ENCODE data around the gene SETX.

SETX gene

GRCh38 chr9:132241840-132242620 is 112.8 kb downstream of the SETX start:
- TF ChIP-seq SUZ12 (IDR thresholded peaks at IDR 0.05) (no peak), ARNT (IDR thresholded peaks at IDR 0.05) (no peak), FOXM1 (IDR thresholded peaks at IDR 0.05; ENCODE audit: borderline replicate concordance) (no peak)
- peak; percentile 26 for DNase-seq (ENCODE audit: extremely low spot score)
- CTCF ChIA-PET = interaction anchor here (0.6 to 1.4 kb wide), 5 partner anchors 11 to 487 kb away, joined by 3 to 8 read pairs (median 4); partner anchors contain the start of gene NTNG2
- POLR2A ChIA-PET = interaction anchor here (0.7 kb wide), 1 partner anchor 484 kb away, joined by 3 read pairs; no protein-coding TSS in a partner anchor

GRCh38 chr9:132241483-132241839 is 113.3 kb downstream of the SETX start:
- POLR2A ChIA-PET = interaction anchor here (0.7 kb wide), 1 partner anchor 483 kb away, joined by 3 read pairs; no protein-coding TSS in a partner anchor
- CTCF ChIA-PET = interaction anchor here (0.6 to 1.4 kb wide), 6 partner anchors 11 to 486 kb away, joined by 3 to 8 read pairs (median 4); partner anchors contain the start of gene NTNG2
- TF ChIP-seq L3MBTL2 (conservative IDR thresholded peaks at IDR 0.05) (peak; percentile 77), FOXA1 (IDR thresholded peaks at IDR 0.05) (no peak)
- no peak for DNase-seq (ENCODE audit: extremely low spot score)

- ChIA-PET CTCF (interaction anchor here (0.6 to 1.4 kb wide), 7 partner anchors 12 to 486 kb away, joined by 3 to 8 read pairs (median 4); partner anchors contain the start of gene NTNG2), POLR2A (interaction anchor here (0.7 kb wide), 1 partner anchor 483 kb away, joined by 3 read pairs; no protein-coding TSS in a partner anchor)
- DNase-seq (ENCODE audit: extremely low spot score) = peak; percentile 98
- peak; percentile 57 for TF ChIP-seq L3MBTL2 (conservative IDR thresholded peaks at IDR 0.05)
- no peak for TF ChIP-seq PKNOX1 (IDR thresholded peaks at IDR 0.05)
Observed at GRCh38 chr9:132240841-132241482, 113.8 kb downstream of the SETX start.

- ChIA-PET POLR2A (no interaction called here), CTCF (interaction anchor here (0.6 to 1.6 kb wide), 5 partner anchors 13 to 628 kb away, joined by 3 to 7 read pairs (median 4); no protein-coding TSS in a partner anchor)
- TF ChIP-seq NFRKB (IDR thresholded peaks at IDR 0.05) (no peak), TARDBP (IDR thresholded peaks at IDR 0.05) (no peak), FOXM1 (IDR thresholded peaks at IDR 0.05; ENCODE audit: borderline replicate concordance) (no peak), ZNF384 (IDR thresholded peaks at IDR 0.05) (no peak), FOXK2 (IDR thresholded peaks at IDR 0.05) (no peak), SUZ12 (IDR thresholded peaks at IDR 0.05) (no peak), LEF1 (IDR thresholded peaks at IDR 0.05; ENCODE audit: borderline replicate concordance) (no peak), L3MBTL2 (conservative IDR thresholded peaks at IDR 0.05) (no peak), ARNT (IDR thresholded peaks at IDR 0.05) (no peak), PKNOX1 (IDR thresholded peaks at IDR 0.05) (no peak), BHLHE40 (IDR thresholded peaks at IDR 0.05; ENCODE audit: borderline replicate concordance) (no peak), ELF4 (IDR thresholded peaks at IDR 0.05) (no peak), FOXA1 (IDR thresholded peaks at IDR 0.05) (no peak), CTBP1 (IDR thresholded peaks at IDR 0.05; ENCODE audit: borderline replicate concordance) (no peak), HDGF (IDR thresholded peaks at IDR 0.05; ENCODE audit: borderline replicate concordance) (no peak), SP1 (IDR thresholded peaks at IDR 0.05) (no peak)
- no peak for DNase-seq (ENCODE audit: extremely low spot score)
Observed at GRCh38 chr9:132239999-132240840, 114.6 kb downstream of the SETX start.

- DNase-seq (ENCODE audit: extremely low spot score) = no peak
- CTCF ChIA-PET = interaction anchor here (0.6 to 1.6 kb wide), 4 partner anchors 13 to 628 kb away, joined by 3 to 7 read pairs (median 4); no protein-coding TSS in a partner anchor
- POLR2A ChIA-PET = no interaction called here
- no peak for TF ChIP-seq CTBP1 (IDR thresholded peaks at IDR 0.05; ENCODE audit: borderline replicate concordance)
- no peak for TF ChIP-seq ZNF384 (IDR thresholded peaks at IDR 0.05)
- TF ChIP-seq FOXK2 (IDR thresholded peaks at IDR 0.05) = no peak
- no peak for TF ChIP-seq HDGF (IDR thresholded peaks at IDR 0.05; ENCODE audit: borderline replicate concordance)
- TF ChIP-seq ARNT (IDR thresholded peaks at IDR 0.05) = no peak
- TF ChIP-seq FOXA1 (IDR thresholded peaks at IDR 0.05) = no peak
- TF ChIP-seq ELF4 (IDR thresholded peaks at IDR 0.05) = no peak
- TF ChIP-seq TARDBP (IDR thresholded peaks at IDR 0.05) = no peak
- no peak for TF ChIP-seq SUZ12 (IDR thresholded peaks at IDR 0.05)
Observed at GRCh38 chr9:132239518-132239917, 115.3 kb downstream of the SETX start.

- POLR2A ChIA-PET = interaction anchor here (1.3 kb wide), 1 partner anchor 54 kb away, joined by 4 read pairs; no protein-coding TSS in a partner anchor
- TF ChIP-seq SP1 (IDR thresholded peaks at IDR 0.05) = no peak
- TF ChIP-seq PKNOX1 (IDR thresholded peaks at IDR 0.05) = no peak
- TF ChIP-seq ZNF384 (IDR thresholded peaks at IDR 0.05) = no peak
- TF ChIP-seq FOXM1 (IDR thresholded peaks at IDR 0.05; ENCODE audit: borderline replicate concordance) = no peak
- no peak for TF ChIP-seq ELF4 (IDR thresholded peaks at IDR 0.05)
- CTCF ChIA-PET = interaction anchor here (1.2 to 1.6 kb wide), 2 partner anchors 55 to 69 kb away, joined by 3 to 4 read pairs; no protein-coding TSS in a partner anchor
- no peak for DNase-seq (ENCODE audit: extremely low spot score)
Observed at GRCh38 chr9:132238992-132239391, 115.8 kb downstream of the SETX start.
